Transverse colon (tissue), 4 donors: ENCODE measurements around the gene ZSCAN22.

Experiments used
- EP300 ChIP-seq: sonication (generic); formaldehyde crosslinking; IDR thresholded peaks from one replicate; pipeline ENCODE4 v1.6.1; 2017; ENCODE audit warnings: antibody characterized with exemption, low read depth
- POLR2AphosphoS5 ChIP-seq, 3 donors: sonication (generic); formaldehyde crosslinking; IDR thresholded peaks; one replicate each; pipeline ENCODE4 v1.6.1; 2016; ENCODE audit warnings: antibody characterized with exemption in 3 of 3
- TF ChIP-seq, protein P1 (sequence below), 5 experiments: fragments of 200-600 bp in 3 of 5; fragments of 450-650 bp in 2 of 5; sonication (generic) in 3 of 5; IDR thresholded peaks; 1 replicate in 2 of 5; 2 replicates in 3 of 5; pipeline ENCODE4 v1.5.1; 2016 to 2017; ENCODE audit warnings: antibody characterized with exemption in 5 of 5, inconsistent platforms in 3 of 5, mild to moderate bottlenecking in 2 of 5, moderate library complexity in 1 of 5

DNA sequence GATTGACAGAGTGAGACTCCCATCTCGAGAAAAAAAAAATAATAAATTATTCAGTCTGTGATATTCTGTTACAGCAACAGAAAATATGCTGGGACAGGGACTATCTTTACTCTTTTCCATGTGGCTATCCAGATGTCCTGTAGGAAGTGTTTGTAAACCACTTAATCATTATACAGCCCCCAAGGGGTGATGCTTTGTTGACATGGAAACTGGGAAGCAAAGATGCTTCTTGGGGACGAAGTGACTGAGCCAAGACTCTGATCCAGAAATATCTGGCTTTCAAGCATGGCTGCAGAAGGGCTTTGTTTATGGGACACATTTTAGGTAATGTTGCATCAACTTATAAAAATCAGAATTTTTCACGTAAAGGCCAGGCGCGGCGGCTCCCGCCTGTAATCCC lies 42.6 kb upstream of the ZSCAN22 start:
- TF ChIP-seq EP300, result no peak
- TF ChIP-seq, protein P1, sequence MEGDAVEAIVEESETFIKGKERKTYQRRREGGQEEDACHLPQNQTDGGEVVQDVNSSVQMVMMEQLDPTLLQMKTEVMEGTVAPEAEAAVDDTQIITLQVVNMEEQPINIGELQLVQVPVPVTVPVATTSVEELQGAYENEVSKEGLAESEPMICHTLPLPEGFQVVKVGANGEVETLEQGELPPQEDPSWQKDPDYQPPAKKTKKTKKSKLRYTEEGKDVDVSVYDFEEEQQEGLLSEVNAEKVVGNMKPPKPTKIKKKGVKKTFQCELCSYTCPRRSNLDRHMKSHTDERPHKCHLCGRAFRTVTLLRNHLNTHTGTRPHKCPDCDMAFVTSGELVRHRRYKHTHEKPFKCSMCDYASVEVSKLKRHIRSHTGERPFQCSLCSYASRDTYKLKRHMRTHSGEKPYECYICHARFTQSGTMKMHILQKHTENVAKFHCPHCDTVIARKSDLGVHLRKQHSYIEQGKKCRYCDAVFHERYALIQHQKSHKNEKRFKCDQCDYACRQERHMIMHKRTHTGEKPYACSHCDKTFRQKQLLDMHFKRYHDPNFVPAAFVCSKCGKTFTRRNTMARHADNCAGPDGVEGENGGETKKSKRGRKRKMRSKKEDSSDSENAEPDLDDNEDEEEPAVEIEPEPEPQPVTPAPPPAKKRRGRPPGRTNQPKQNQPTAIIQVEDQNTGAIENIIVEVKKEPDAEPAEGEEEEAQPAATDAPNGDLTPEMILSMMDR (IDR thresholded peaks at IDR 0.05), result no peak
- TF ChIP-seq POLR2AphosphoS5 (IDR thresholded peaks at IDR 0.05), result no peak
